NK-92 (cell line): ENCODE results near the gene ACAA2.

Experiments
- DNase-seq: peaks from one replicate; lab custom pipeline; 2025; ENCODE audit not compliant: unreplicated experiment; lab: John Stamatoyannopoulos, UW

Gene ACAA2

DNA sequence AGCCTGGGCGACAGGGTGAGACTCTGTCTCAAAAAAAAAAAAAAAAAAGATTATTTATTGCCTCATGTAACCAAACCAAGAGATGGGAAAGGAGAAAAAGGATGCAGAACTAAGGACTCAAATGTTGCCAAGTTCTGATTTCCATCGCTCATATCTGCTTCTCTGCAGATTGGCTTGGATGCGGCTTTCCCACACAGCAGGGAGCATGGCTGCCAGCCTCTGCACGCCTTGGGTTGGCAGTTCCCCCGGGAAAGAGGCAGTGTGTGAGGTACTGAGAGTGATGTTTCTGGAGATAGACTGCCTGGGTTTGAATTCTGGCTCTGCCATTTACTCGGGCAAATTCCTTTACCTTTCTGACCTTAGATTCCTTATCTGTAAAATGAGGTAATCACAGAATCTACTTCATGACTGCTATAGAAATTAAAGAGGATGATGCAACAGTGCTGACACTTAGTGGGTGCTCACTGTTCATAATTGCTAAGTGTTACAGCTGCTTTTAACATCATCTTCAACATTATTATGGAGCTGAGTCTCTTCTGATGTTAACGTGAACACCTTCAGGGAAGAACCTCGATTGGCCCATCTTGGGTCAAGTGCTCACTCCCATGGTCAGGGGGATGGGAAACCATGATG is 68.8 kb downstream of the ACAA2 start:
- DNase-seq, result no peak

DNA sequence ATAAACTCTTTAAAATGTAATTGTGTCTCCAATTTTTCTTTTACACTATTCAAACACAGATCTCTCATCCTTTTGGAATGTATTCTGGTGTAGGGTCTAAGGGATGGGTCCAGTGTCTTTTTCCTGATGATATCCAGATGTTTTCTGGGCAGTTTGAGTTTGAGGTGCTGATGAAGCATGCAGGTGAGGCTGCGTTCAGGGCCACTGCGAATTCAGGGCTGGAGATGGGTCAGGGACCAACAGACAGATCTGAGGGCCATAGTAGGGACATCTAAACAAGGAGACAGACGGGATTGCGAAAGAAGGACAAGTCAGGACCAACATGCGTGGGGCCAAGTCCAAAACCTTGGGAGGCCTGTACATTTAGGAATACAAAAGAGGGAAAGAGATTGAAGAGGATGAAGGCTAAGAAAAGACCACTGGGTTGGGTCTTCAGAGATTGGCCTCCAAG is 70.2 kb downstream of the ACAA2 start:
- DNase-seq, result no peak

DNA sequence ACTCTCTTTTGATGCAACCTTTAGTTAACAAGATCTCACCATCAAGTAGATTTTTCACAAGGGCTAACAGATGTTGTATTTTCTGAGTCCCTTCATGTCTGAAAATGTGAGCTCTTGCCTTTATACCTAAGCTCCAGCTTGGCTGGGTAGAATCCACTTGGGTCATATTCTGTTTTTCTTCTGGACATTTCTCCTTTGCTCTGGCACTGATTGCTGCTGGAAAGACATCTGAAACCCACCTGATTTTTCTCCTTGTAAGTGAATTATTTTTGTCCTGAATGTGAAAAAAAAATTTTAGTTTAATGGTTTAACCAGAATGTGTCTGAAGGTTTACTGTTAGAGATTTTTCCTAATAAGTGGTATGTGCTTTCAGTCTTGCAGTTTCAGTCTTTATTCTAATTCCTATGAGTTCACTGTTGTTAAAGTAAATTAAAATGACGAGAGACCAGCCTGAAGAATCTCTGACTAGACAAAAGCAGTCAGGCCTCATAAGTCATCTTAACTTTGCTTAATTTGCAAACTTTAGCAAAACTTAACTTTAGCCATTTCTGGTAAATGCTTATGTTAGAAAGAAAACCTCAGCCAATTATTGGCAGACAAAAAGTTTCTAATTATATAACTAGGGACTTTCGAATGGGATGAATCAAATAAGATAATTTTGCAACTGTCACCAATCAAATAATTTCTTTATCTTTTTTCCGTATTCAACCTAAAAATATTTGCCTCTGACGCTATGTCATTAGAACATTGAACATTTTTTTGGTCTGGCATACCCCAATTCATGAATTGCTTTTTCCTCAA is 70.8 kb downstream of the ACAA2 start:
- no peak for DNase-seq

DNA sequence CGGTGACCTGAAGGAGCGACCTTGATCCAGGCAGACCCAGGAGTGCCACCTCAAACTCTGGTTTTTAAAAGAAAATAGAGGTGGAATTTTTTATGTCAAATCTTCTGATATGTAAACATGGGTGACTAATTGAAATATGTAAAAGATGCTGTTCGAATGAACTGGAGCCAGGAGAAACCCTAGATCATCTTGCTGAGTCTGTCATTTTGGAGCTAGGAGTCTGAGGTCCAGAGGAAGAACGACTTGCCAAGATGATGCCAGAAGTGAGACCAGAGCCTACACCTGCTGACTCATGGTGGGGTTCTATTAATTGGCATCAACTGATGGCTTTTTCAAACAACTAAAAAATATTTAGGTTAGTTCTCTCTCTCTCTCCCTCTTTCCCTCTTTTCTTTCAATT is 74.1 kb downstream of the ACAA2 start:
- no peak for DNase-seq

DNA sequence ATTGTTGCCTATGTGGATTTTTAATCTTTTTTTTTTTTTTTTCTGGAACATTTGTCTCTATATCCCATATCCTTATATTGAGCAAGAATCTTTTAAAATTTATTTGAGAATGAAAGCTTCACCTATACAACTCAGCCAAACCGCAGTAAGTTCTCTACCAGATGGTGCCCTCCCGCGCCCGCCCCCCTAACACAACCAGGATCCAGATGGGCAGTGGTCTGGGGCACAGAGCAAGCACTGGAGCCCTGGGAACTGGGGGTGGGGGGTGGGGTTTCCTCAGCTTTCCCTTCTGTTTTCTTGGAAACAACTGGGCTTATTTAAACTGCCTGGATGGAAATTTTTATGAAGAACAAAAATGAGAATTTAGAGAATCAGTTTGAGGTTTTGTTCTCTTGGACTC is 74.6 kb downstream of the ACAA2 start:
- DNase-seq, result no peak

DNA sequence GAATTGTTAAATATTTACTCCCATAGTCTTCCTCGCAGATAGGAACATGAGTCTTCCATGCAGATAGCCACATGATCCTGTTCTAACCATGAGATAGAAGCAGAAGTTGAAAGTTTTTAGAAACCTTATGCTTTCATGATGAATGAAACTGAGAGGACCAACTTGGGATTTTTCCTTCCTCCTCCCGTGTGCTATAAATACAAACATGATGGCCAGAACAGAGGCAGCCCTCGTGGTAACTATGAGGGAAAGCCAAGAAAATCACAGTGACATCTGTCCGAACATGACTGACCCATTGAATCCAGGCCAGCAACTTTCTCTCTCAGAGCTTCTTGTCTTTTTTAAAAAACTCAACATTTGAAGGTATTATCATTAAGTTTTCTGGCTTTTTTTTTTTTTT is 78.5 kb downstream of the ACAA2 start:
- no peak for DNase-seq

DNA sequence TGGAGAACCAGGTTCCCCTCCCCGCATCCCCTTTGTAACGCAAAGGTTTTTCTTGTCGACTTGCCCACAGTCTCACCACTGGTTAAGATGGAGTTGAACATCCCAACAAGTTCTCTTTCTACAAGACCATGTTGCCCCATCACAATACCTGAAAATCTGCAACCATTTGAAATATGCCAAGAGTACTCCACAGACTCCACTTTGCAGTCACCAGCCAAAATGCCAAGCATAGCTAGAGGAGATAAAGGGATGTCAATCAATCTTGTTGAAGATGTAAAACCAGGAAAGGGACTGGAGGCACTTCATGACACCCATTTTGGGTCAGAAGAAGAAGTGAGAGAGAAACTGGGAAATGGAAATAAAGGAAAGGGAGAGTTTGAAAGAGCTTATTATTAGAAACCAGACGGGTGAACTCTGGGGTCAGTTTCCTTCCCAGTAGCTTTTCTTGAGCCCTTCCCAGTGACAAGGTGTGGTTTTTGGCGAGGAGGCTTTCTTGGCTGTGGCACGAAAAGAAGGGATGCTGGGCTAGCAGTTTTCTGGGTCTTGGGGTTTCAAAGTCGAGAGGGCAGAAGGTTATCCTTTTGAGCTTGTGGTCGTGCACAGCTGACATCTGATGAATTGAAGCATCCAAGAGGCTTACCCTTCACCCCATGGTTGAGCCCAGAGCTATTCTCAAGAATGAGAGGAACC is 79.3 kb downstream of the ACAA2 start:
- DNase-seq, result no peak

DNA sequence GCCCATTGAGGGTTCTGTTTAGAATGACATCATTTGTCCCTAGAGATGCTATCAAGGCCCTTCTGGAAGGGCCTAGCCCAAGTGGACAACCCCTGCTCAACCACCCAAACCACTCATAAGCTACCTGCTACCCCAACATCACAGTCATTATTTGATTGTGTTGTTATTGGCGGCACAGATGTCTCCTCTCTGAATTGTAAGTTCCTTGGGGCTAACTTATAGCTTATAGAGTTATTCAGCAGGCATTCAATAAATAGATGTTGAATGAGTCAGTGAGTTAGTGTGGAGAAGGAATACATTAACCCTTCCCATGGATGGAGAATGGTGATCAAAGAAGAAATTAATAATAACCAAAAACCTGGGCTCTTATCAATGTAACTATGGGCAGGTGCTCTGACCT is 80.0 kb downstream of the ACAA2 start:
- DNase-seq, result no peak
